Breast epithelium (tissue), 3 donors: ENCODE results near the gene SLFN5.

ENCODE experiments used
- CTCF ChIP-seq, 3 donors: fragments of 450-650 bp; IDR thresholded peaks; one replicate each; pipeline ENCODE4 v1.5.1; 2016 to 2017; ENCODE audit warnings: antibody characterized with exemption in 3 of 3, mild to moderate bottlenecking in 3 of 3, moderate library complexity in 3 of 3
- POLR2A ChIP-seq: fragments of 450-650 bp; IDR thresholded peaks from one replicate; pipeline ENCODE4 v1.6.1; 2016; ENCODE audit warnings: antibody characterized with exemption, mild to moderate bottlenecking, moderate library complexity
- POLR2AphosphoS5 ChIP-seq, 3 donors: sonication (generic); formaldehyde crosslinking; IDR thresholded peaks; one replicate each; pipeline ENCODE4 v1.6.1; 2017; ENCODE audit warnings: antibody characterized with exemption in 3 of 3

- TF ChIP-seq CTCF (IDR thresholded peaks at IDR 0.05) (no peak), POLR2AphosphoS5 (IDR thresholded peaks at IDR 0.05) (no peak), POLR2A (no peak)
Observed at GRCh38 chr17:35212668-35213067, 30.2 kb upstream of the SLFN5 start.
